NK-92 (cell line): ENCODE results near the gene VCAM1.

ENCODE experiments used
- DNase-seq: peaks from one replicate; lab custom pipeline; 2025; ENCODE audit not compliant: unreplicated experiment; lab: John Stamatoyannopoulos, UW

The VCAM1 gene

GRCh38 chr1:100721526-100722207 lies 2.1 kb downstream of the VCAM1 start:
- no peak for DNase-seq

GRCh38 chr1:100722221-100722620 lies 2.7 kb downstream of the VCAM1 start:
- no peak for DNase-seq

- no peak for DNase-seq
Observed at GRCh38 chr1:100724281-100724680, 4.7 kb downstream of the VCAM1 start.

GRCh38 chr1:100730130-100730529 lies 10.6 kb downstream of the VCAM1 start:
- DNase-seq = no peak

- no peak for DNase-seq
Observed at GRCh38 chr1:100731309-100731708, 11.8 kb downstream of the VCAM1 start.

GRCh38 chr1:100731758-100732157 lies 12.2 kb downstream of the VCAM1 start:
- DNase-seq = no peak

GRCh38 chr1:100734676-100735075 lies 15.1 kb downstream of the VCAM1 start:
- DNase-seq = no peak

- DNase-seq = no peak
Observed at GRCh38 chr1:100735244-100735643, 15.7 kb downstream of the VCAM1 start.

GRCh38 chr1:100736324-100736723 lies 16.8 kb downstream of the VCAM1 start:
- no peak for DNase-seq

GRCh38 chr1:100736746-100737145 lies 17.2 kb downstream of the VCAM1 start:
- DNase-seq = no peak

GRCh38 chr1:100746542-100746932 lies 27.0 kb downstream of the VCAM1 start:
- no peak for DNase-seq

GRCh38 chr1:100747771-100748170 lies 28.2 kb downstream of the VCAM1 start:
- DNase-seq = no peak

GRCh38 chr1:100750005-100750885 lies 30.7 kb downstream of the VCAM1 start:
- no peak for DNase-seq

GRCh38 chr1:100752791-100753190 lies 33.2 kb downstream of the VCAM1 start:
- DNase-seq = no peak

GRCh38 chr1:100757946-100758345 lies 38.4 kb downstream of the VCAM1 start:
- no peak for DNase-seq

- no peak for DNase-seq
Observed at GRCh38 chr1:100759188-100759587, 39.6 kb downstream of the VCAM1 start.

- DNase-seq = no peak
Observed at GRCh38 chr1:100760511-100760910, 41.0 kb downstream of the VCAM1 start.

- DNase-seq = no peak
Observed at GRCh38 chr1:100762461-100762860, 42.9 kb downstream of the VCAM1 start.

GRCh38 chr1:100767176-100767890 lies 47.8 kb downstream of the VCAM1 start:
- no peak for DNase-seq

GRCh38 chr1:100769323-100769722 lies 49.8 kb downstream of the VCAM1 start:
- DNase-seq = no peak

GRCh38 chr1:100769906-100770646 lies 50.5 kb downstream of the VCAM1 start:
- DNase-seq = no peak
